Activated CD8-positive, alpha-beta memory T cell treated with anti-CD3 and anti-CD28 coated beads for 36 hours (primary cell): Measurements from ENCODE around the gene APCDD1. TPM values are rescaled to one million over a fixed set of nuclear protein-coding genes. Genes with fewer than 3 reads are reported as not detected.

Experiments
- CTCF ChIA-PET: fragments of 350-600 bp; sonication (Branson Sonifier 250); formaldehyde crosslinking; loops from one replicate; lab custom pipeline; 2021; ENCODE audit warnings: antibody characterized with exemption; lab: Charles Lee
- POLR2A ChIA-PET: fragments of 350-600 bp; sonication (Branson Sonifier 250); formaldehyde crosslinking; loops from one replicate; lab custom pipeline; 2021; ENCODE audit warnings: antibody characterized with exemption; lab: Charles Lee
- total RNA-seq, 2 experiments: library from RNA; stranded (reverse); gene quantifications; one replicate each; pipeline ENCODE4 v1.2.3, GENCODE V29; 2021

APCDD1 gene
- total RNA-seq, result not detected

- ChIA-PET POLR2A (no interaction called here), CTCF (no interaction called here)
Observed at GRCh38 chr18:10453806-10454680, at the start of gene APCDD1. Gene APCDD1, plus strand, starts transcription at chr18:10454635. Its CDS starts 347 bp downstream, at chr18:10454982.

- POLR2A ChIA-PET, result no interaction called here
Observed at GRCh38 chr18:10405014-10405493, 49.4 kb upstream of the APCDD1 start.

GRCh38 chr18:10405816-10406663, 48.4 kb upstream of the APCDD1 start:
- ChIA-PET POLR2A (no interaction called here), CTCF (no interaction called here)

More at GRCh38 chr18:10405014-10405493, 49.4 kb upstream of the APCDD1 start:
- CTCF ChIA-PET, result no interaction called here

GRCh38 chr18:10408131-10408530, 46.3 kb upstream of the APCDD1 start:
- POLR2A ChIA-PET, result no interaction called here
- CTCF ChIA-PET, result no interaction called here

GRCh38 chr18:10409041-10409440, 45.4 kb upstream of the APCDD1 start:
- POLR2A ChIA-PET, result no interaction called here
- CTCF ChIA-PET, result no interaction called here

- ChIA-PET CTCF (no interaction called here), POLR2A (interaction anchor here (0.6 kb wide), 1 partner anchor 308 kb away, joined by 3 read pairs; no protein-coding TSS in a partner anchor)
Observed at GRCh38 chr18:10410472-10411308, 43.7 kb upstream of the APCDD1 start.

GRCh38 chr18:10412933-10413332, 41.5 kb upstream of the APCDD1 start:
- ChIA-PET POLR2A (no interaction called here), CTCF (no interaction called here)

- ChIA-PET POLR2A (no interaction called here), CTCF (no interaction called here)
Observed at GRCh38 chr18:10413722-10414121, 40.7 kb upstream of the APCDD1 start.

GRCh38 chr18:10414293-10414842, 40.1 kb upstream of the APCDD1 start:
- ChIA-PET CTCF (no interaction called here), POLR2A (no interaction called here)

GRCh38 chr18:10416065-10416464, 38.4 kb upstream of the APCDD1 start:
- ChIA-PET POLR2A (no interaction called here), CTCF (no interaction called here)

- CTCF ChIA-PET, result no interaction called here
- POLR2A ChIA-PET, result no interaction called here
Observed at GRCh38 chr18:10417191-10417590, 37.2 kb upstream of the APCDD1 start.

- CTCF ChIA-PET, result no interaction called here
- POLR2A ChIA-PET, result no interaction called here
Observed at GRCh38 chr18:10417664-10418063, 36.8 kb upstream of the APCDD1 start.

GRCh38 chr18:10418836-10419235, 35.6 kb upstream of the APCDD1 start:
- POLR2A ChIA-PET, result no interaction called here
- CTCF ChIA-PET, result no interaction called here

- ChIA-PET CTCF (no interaction called here), POLR2A (no interaction called here)
Observed at GRCh38 chr18:10419420-10420103, 34.9 kb upstream of the APCDD1 start.

- ChIA-PET POLR2A (interaction anchor here (0.5 kb wide), 1 partner anchor 158 kb away, joined by 3 read pairs; no protein-coding TSS in a partner anchor), CTCF (no interaction called here)
Observed at GRCh38 chr18:10420561-10421352, 33.7 kb upstream of the APCDD1 start.

- CTCF ChIA-PET, result interaction anchor here (1.4 kb wide), 1 partner anchor 17 kb away, joined by 4 read pairs; no protein-coding TSS in a partner anchor
- POLR2A ChIA-PET, result interaction anchor here (0.5 kb wide), 1 partner anchor 157 kb away, joined by 3 read pairs; no protein-coding TSS in a partner anchor
Observed at GRCh38 chr18:10421859-10422258, 32.6 kb upstream of the APCDD1 start.

- ChIA-PET POLR2A (no interaction called here), CTCF (interaction anchor here (1.4 kb wide), 1 partner anchor 16 kb away, joined by 4 read pairs; no protein-coding TSS in a partner anchor)
Observed at GRCh38 chr18:10422731-10423130, 31.7 kb upstream of the APCDD1 start.
